ENCODE data around the gene DDX54.

- TF ChIP-seq CTCF (IDR thresholded peaks at IDR 0.05; ENCODE audit: insufficient read depth, low read length) (no peak), REST (IDR thresholded peaks at IDR 0.05; ENCODE audit: insufficient replicate concordance, low read depth) (no peak)
Measured at GRCh38 chr12:113231235-113232088, 46.2 kb upstream of the DDX54 start.

All from HL-60 (cell line).